Glutamatergic neuron (in vitro differentiated cells): Measurements from ENCODE around the gene KLF17. TPM values are rescaled to one million over a fixed set of nuclear protein-coding genes. Genes with fewer than 3 reads are reported as not detected.

Experiments used
- DNase-seq: peaks from one replicate; pipeline ENCODE4 v3.0.0; 2022
- H3K27ac Mint-ChIP-seq: one replicate; pipeline ENCODE4 v1.8.0; 2020; ENCODE audit warnings: mild to moderate bottlenecking, mixed read lengths, inconsistent platforms; ENCODE audit not compliant: unreplicated experiment
- H3K27me3 Mint-ChIP-seq: one replicate; pipeline ENCODE4 v1.8.0; 2020; ENCODE audit warnings: mild to moderate bottlenecking, moderate library complexity, mixed read lengths, inconsistent platforms; ENCODE audit not compliant: unreplicated experiment
- H3K36me3 Mint-ChIP-seq: one replicate; pipeline ENCODE4 v1.8.0; 2020; ENCODE audit warnings: mild to moderate bottlenecking, mixed read lengths, inconsistent platforms; ENCODE audit not compliant: unreplicated experiment
- H3K4me1 Mint-ChIP-seq: one replicate; pipeline ENCODE4 v1.8.0; 2020; ENCODE audit warnings: mild to moderate bottlenecking, low read depth, mixed read lengths, inconsistent platforms; ENCODE audit not compliant: unreplicated experiment
- H3K4me3 Mint-ChIP-seq: one replicate; pipeline ENCODE4 v1.8.0; 2020; ENCODE audit warnings: mild to moderate bottlenecking, mixed read lengths, inconsistent platforms; ENCODE audit not compliant: unreplicated experiment
- H3K9me3 Mint-ChIP-seq: one replicate; pipeline ENCODE4 v1.8.0; 2020; ENCODE audit warnings: mild to moderate bottlenecking, moderate library complexity, mixed read lengths, inconsistent platforms; ENCODE audit not compliant: unreplicated experiment
- CTCF ChIP-seq: fragments of 200-600 bp; sonication (generic); IDR thresholded peaks from one replicate; pipeline ENCODE4 v1.5.0; 2021; ENCODE audit not compliant: partially characterized antibody, unreplicated experiment
- long read RNA-seq: library from polyadenylated mRNA; unstranded; transcript quantifications from one replicate; pipeline ENCODE4 v2.0.0, GENCODE V29; 2020; ENCODE audit not compliant: unreplicated experiment
- total RNA-seq: library from RNA; stranded (reverse); fragmentation: NEBNext Ultra II Directional; extraction: Animal tissue kit (Norgen Biotek cat#: 25700); gene quantifications from one replicate; pipeline ENCODE4 v1.2.1, GENCODE V29; 2021; ENCODE audit not compliant: unreplicated experiment

The KLF17 gene, protein sequence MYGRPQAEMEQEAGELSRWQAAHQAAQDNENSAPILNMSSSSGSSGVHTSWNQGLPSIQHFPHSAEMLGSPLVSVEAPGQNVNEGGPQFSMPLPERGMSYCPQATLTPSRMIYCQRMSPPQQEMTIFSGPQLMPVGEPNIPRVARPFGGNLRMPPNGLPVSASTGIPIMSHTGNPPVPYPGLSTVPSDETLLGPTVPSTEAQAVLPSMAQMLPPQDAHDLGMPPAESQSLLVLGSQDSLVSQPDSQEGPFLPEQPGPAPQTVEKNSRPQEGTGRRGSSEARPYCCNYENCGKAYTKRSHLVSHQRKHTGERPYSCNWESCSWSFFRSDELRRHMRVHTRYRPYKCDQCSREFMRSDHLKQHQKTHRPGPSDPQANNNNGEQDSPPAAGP
- 10.9 TPM for total RNA-seq
- long read RNA-seq, result 0 reads

DNA sequence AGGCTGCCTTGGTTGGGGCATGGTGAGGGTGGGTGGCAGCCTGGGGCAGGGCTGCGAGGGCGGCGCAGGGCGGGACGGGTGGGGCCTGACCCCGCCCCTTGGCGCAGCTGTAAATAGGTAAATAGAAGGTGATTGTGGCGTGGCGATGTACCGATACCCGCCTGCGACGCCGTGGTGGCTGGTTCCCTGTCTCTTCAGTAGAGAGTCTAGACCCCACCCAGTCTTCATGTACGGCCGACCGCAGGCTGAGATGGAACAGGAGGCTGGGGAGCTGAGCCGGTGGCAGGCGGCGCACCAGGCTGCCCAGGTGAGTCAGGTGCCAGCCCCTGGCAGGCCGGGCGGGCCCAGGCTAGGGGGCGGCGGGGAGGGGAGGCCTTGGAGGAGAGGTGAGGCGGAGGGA lies at the start of gene KLF17:
Gene KLF17 (plus strand): TSS at position 140 of the 400 bp plus-strand sequence. CDS start 87 bp downstream, at position 227.
- Mint-ChIP-seq H3K27ac (no peak within 1 kb of the TSS), H3K9me3 (no peaks in the 10 kb centered on the region), H3K27me3 (peaks cover 3% of the 10 kb centered on the region), H3K4me3 (no peak within 1 kb of the TSS), H3K36me3 (no peaks in the 10 kb centered on the region), H3K4me1 (no peaks in the 10 kb centered on the region)
- no peak for DNase-seq
- no peak for TF ChIP-seq CTCF

GRCh38 chr1:44071461-44071860 lies 47.2 kb upstream of the KLF17 start:
- Mint-ChIP-seq H3K36me3 (no peaks in the 10 kb centered on the region), H3K27ac (no peak overlapping the region)
- TF ChIP-seq CTCF, result no peak

GRCh38 chr1:44072204-44072603 lies 46.4 kb upstream of the KLF17 start:
- H3K27me3 Mint-ChIP-seq, result peaks cover 6% of the 10 kb centered on the region
- no peak overlapping the region for H3K4me3 Mint-ChIP-seq
- no peaks in the 10 kb centered on the region for H3K36me3 Mint-ChIP-seq
- no peaks in the 10 kb centered on the region for H3K9me3 Mint-ChIP-seq
- H3K4me1 Mint-ChIP-seq, result no peaks in the 10 kb centered on the region
- DNase-seq, result no peak
- no peak for TF ChIP-seq CTCF
- H3K27ac Mint-ChIP-seq, result no peak overlapping the region

More at GRCh38 chr1:44071461-44071860, 47.2 kb upstream of the KLF17 start:
- peaks cover 6% of the 10 kb centered on the region for H3K27me3 Mint-ChIP-seq
- H3K4me1 Mint-ChIP-seq, result no peaks in the 10 kb centered on the region
- DNase-seq, result no peak
- no peaks in the 10 kb centered on the region for H3K9me3 Mint-ChIP-seq
- H3K4me3 Mint-ChIP-seq, result no peak overlapping the region

DNA sequence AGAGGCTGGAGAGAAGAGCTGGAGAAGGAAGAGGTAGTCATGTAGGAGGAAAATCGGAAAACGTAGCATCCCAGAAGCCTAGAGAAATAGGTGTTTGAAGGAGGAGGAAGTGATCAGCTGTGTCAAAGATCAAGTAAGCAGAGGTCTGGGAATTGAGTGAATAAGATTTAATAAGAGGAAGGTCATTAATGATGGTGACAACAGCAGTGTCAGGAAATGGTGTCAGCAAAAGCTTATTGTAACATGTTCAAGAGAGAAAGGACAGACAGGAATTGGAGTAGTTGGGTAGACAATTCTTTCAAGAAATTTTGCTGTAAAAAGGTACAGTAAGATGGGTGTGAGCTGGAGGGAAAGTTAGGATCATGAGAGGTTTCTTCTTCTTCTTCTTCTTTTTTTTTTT lies 45.8 kb upstream of the KLF17 start:
- no peak for DNase-seq
- no peak overlapping the region for H3K27ac Mint-ChIP-seq
- H3K9me3 Mint-ChIP-seq, result peaks cover 3% of the 10 kb centered on the region
- no peaks in the 10 kb centered on the region for H3K36me3 Mint-ChIP-seq
- TF ChIP-seq CTCF, result no peak
- peaks cover 4% of the 10 kb centered on the region for H3K27me3 Mint-ChIP-seq
- H3K4me1 Mint-ChIP-seq, result no peaks in the 10 kb centered on the region
- no peak overlapping the region for H3K4me3 Mint-ChIP-seq

GRCh38 chr1:44073528-44073927 lies 45.1 kb upstream of the KLF17 start:
- TF ChIP-seq CTCF, result no peak
- H3K9me3 Mint-ChIP-seq, result peaks cover 3% of the 10 kb centered on the region
- no peak overlapping the region for H3K4me3 Mint-ChIP-seq
- H3K27me3 Mint-ChIP-seq, result peaks cover 4% of the 10 kb centered on the region
- DNase-seq, result no peak
- H3K36me3 Mint-ChIP-seq, result no peaks in the 10 kb centered on the region
- no peaks in the 10 kb centered on the region for H3K4me1 Mint-ChIP-seq
- no peak overlapping the region for H3K27ac Mint-ChIP-seq
